Measurements from ENCODE around the gene RAD50. TPM values are rescaled to one million over a fixed set of nuclear protein-coding genes. Genes with fewer than 3 reads are reported as not detected.

Gene RAD50
- polyA plus RNA-seq, 1 of the 3 experiments (the other 2 are of a cell fraction) = 20.0 TPM

DNA sequence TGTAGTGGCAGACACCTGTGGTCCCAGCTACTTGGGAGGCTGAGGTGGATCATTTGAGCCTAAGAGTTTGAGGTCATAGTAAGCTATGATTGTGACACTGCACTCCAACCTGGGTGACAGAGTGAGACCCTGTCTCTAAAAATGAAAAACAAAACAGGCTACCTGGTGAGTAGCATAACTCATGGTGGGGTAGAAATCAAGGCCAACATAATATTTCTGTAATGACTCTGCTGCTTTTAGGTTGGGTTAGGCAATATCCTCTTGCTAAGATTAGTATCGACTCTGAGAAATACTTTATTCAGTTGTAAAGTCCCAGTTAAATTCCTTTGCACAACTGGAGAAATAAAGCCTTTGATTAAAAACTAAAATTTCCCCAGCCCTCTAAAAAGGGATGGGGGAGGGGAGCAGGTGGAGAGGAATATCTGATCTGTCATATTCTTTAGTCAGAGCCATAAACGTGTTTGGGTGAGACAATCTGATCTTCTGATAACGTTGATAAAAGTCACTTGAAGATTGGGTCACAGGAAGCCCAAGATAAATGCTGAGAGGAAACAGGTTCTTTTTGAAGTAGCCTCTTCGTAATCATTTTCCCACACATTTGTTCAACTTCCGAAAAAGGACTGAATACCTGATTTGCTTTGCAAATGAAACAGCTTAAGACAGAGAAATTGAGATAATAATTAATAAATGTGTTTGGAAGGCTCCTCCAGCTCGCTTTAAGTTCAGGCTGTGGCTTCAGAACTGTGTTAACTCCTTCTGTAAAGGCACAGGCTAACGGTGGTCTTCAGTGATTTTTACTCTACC, 132.0 kb downstream of the RAD50 start:
- TF ChIP-seq SMC3 (IDR thresholded peaks at IDR 0.05; ENCODE audit: low read depth, low read length) (no peak), POLR2AphosphoS5 (IDR thresholded peaks at IDR 0.05; ENCODE audit: low read depth, low read length) (no peak), GATA2 (CRISPR knock-in tag; IDR thresholded peaks at IDR 0.05) (no peak), MXI1 (IDR thresholded peaks at IDR 0.05; ENCODE audit: low read depth, low read length) (no peak), FOXM1 (IDR thresholded peaks at IDR 0.05; ENCODE audit: low read depth) (no peak), EP300 (IDR thresholded peaks at IDR 0.05; ENCODE audit: borderline replicate concordance in 1 of 2, low read depth in 1 of 2, low read length in 1 of 2) (no peak), TAF1 (IDR thresholded peaks at IDR 0.05; ENCODE audit: borderline replicate concordance, low read depth, low read length) (no peak), RAD21 (IDR thresholded peaks at IDR 0.05; ENCODE audit: low read length) (no peak), TEAD4 (IDR thresholded peaks at IDR 0.05; ENCODE audit: borderline replicate concordance, insufficient read depth) (no peak), YY1 (IDR thresholded peaks at IDR 0.05; ENCODE audit: low read depth) (no peak), FOXJ3 (CRISPR knock-in tag; IDR thresholded peaks at IDR 0.05) (no peak), NFIC (IDR thresholded peaks at IDR 0.05; ENCODE audit: borderline replicate concordance) (no peak)
- TF ChIP-seq, protein P1, sequence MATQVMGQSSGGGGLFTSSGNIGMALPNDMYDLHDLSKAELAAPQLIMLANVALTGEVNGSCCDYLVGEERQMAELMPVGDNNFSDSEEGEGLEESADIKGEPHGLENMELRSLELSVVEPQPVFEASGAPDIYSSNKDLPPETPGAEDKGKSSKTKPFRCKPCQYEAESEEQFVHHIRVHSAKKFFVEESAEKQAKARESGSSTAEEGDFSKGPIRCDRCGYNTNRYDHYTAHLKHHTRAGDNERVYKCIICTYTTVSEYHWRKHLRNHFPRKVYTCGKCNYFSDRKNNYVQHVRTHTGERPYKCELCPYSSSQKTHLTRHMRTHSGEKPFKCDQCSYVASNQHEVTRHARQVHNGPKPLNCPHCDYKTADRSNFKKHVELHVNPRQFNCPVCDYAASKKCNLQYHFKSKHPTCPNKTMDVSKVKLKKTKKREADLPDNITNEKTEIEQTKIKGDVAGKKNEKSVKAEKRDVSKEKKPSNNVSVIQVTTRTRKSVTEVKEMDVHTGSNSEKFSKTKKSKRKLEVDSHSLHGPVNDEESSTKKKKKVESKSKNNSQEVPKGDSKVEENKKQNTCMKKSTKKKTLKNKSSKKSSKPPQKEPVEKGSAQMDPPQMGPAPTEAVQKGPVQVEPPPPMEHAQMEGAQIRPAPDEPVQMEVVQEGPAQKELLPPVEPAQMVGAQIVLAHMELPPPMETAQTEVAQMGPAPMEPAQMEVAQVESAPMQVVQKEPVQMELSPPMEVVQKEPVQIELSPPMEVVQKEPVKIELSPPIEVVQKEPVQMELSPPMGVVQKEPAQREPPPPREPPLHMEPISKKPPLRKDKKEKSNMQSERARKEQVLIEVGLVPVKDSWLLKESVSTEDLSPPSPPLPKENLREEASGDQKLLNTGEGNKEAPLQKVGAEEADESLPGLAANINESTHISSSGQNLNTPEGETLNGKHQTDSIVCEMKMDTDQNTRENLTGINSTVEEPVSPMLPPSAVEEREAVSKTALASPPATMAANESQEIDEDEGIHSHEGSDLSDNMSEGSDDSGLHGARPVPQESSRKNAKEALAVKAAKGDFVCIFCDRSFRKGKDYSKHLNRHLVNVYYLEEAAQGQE (IDR thresholded peaks at IDR 0.05; ENCODE audit: low read depth, low read length) = no peak
- TF ChIP-seq, protein P2, sequence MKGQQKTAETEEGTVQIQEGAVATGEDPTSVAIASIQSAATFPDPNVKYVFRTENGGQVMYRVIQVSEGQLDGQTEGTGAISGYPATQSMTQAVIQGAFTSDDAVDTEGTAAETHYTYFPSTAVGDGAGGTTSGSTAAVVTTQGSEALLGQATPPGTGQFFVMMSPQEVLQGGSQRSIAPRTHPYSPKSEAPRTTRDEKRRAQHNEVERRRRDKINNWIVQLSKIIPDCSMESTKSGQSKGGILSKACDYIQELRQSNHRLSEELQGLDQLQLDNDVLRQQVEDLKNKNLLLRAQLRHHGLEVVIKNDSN (IDR thresholded peaks at IDR 0.05; ENCODE audit: borderline replicate concordance, low read depth) = no peak
- TF ChIP-seq, protein P3, sequence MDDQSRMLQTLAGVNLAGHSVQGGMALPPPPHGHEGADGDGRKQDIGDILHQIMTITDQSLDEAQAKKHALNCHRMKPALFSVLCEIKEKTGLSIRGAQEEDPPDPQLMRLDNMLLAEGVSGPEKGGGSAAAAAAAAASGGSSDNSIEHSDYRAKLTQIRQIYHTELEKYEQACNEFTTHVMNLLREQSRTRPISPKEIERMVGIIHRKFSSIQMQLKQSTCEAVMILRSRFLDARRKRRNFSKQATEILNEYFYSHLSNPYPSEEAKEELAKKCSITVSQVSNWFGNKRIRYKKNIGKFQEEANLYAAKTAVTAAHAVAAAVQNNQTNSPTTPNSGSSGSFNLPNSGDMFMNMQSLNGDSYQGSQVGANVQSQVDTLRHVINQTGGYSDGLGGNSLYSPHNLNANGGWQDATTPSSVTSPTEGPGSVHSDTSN (IDR thresholded peaks at IDR 0.05) = no peak
- Histone ChIP-seq H3K27me3 (ENCODE audit: insufficient read depth) (no peaks in the 10 kb centered on the region), H3K27ac (ENCODE audit: low read depth in 2 of 2, low read length in 1 of 2) (no peak overlapping the region), H3K9ac (no peak overlapping the region), H4K20me1 (ENCODE audit: insufficient read depth) (no peaks in the 10 kb centered on the region), H3K9me2 (no peaks in the 10 kb centered on the region), H3K4me2 (no peak overlapping the region), H3K4me1 (ENCODE audit: control insufficient read depth in 1 of 2, insufficient read depth in 2 of 2, low read depth in 1 of 2, low read length in 1 of 2) (no peaks in the 10 kb centered on the region), H3K4me3 (ENCODE audit: low read depth in 2 of 2, low read length in 1 of 2) (no peak overlapping the region), H3K79me2 (ENCODE audit: insufficient read depth) (no peaks in the 10 kb centered on the region), H3F3A (replicated peaks; ENCODE audit: insufficient read depth) (no peaks in the 10 kb centered on the region), H2AFZ (ENCODE audit: low read depth) (no peak overlapping the region), H3K36me3 (replicated peaks in 1 of 2; ENCODE audit: control insufficient read depth in 1 of 2, insufficient read depth in 2 of 2, low read length in 1 of 2) (peaks cover 0 to 7% of the 10 kb centered on the region in 2 experiments), H3K9me3 (no peaks in the 10 kb centered on the region)
- ChIA-PET POLR2A (no interaction called here), CTCF (interaction anchor here (1.0 kb wide), 2 partner anchors 19 to 162 kb away, joined by 3 to 4 read pairs; no protein-coding TSS in a partner anchor)
- DNase-seq = no peak
- whole genome bisulfite sequencing (ENCODE audit: low lambda C conversion rate) = 74% methylated on average over 7 of the region's 7 CpGs
